IMR-90 (cell line): ENCODE measurements around the gene MEP1B. TPM values are rescaled to one million over a fixed set of nuclear protein-coding genes. Genes with fewer than 3 reads are reported as not detected.

Experiments used
- ATAC-seq: fragments of 200-7000 bp; cut with Tn5 transposase; 2 replicates; pipeline ENCODE4 v1.9.1; 2020; ENCODE audit warnings: low read depth, mild to moderate bottlenecking, moderate library complexity
- BruUV-seq: library from RNA; stranded (reverse); fragments of 400-500 nt; replicated peaks from 2 replicates; lab custom pipeline; 2021; lab: Mats Ljungman, UMichigan
- CTCF ChIA-PET: fragments of 300-600 bp; formaldehyde crosslinking; extraction: SDS; loops from one replicate; lab custom pipeline; 2021; ENCODE audit warnings: antibody characterized with exemption; lab: Yijun Ruan, JAX
- POLR2A ChIA-PET: fragments of 300-600 bp; sonication (Branson Sonifier 250); formaldehyde crosslinking; loops from one replicate; lab custom pipeline; 2022; ENCODE audit warnings: antibody characterized with exemption; ENCODE audit not compliant: unreplicated experiment; lab: Charles Lee
- DNase-seq: peaks from one replicate; pipeline ENCODE4 v3.0.0; 2013
- H2AFZ ChIP-seq: replicated peaks from 2 replicates; pipeline ENCODE3; 2013; ENCODE audit warnings: low read length, mild to moderate bottlenecking; ENCODE audit not compliant: poor library complexity
- H2AK5ac ChIP-seq: 2 replicates; pipeline ENCODE4 v1.6.1; 2013; ENCODE audit warnings: low read depth, low read length, inconsistent platforms
- H2AK9ac ChIP-seq: replicated peaks from 2 replicates; pipeline ENCODE3; 2013; ENCODE audit warnings: mild to moderate bottlenecking, low read depth, low read length, moderate library complexity; ENCODE audit not compliant: poor library complexity
- H2BK120ac ChIP-seq: 2 replicates; pipeline ENCODE4 v1.6.1; 2013; ENCODE audit warnings: low read depth, low read length, inconsistent platforms
- H2BK15ac ChIP-seq: 3 replicates; pipeline ENCODE4 v1.6.1; 2013; ENCODE audit warnings: low read depth, low read length, inconsistent platforms
- H2BK20ac ChIP-seq: 2 replicates; pipeline ENCODE4 v1.6.1; 2013; ENCODE audit warnings: low read depth, mild to moderate bottlenecking, inconsistent platforms, low read length, moderate library complexity
- H2BK5ac ChIP-seq: 2 replicates; pipeline ENCODE4 v1.6.1; 2013; ENCODE audit warnings: mild to moderate bottlenecking, low read depth, low read length, inconsistent platforms; ENCODE audit not compliant: poor library complexity, severe bottlenecking
- H3K14ac ChIP-seq: replicated peaks from 2 replicates; pipeline ENCODE4 v1.6.1; 2013; ENCODE audit warnings: low read depth, low read length, inconsistent platforms
- H3K18ac ChIP-seq: 2 replicates; pipeline ENCODE4 v1.6.1; 2013; ENCODE audit warnings: low read depth, low read length, control low read depth
- H3K23ac ChIP-seq: 2 replicates; pipeline ENCODE4 v1.6.1; 2013; ENCODE audit warnings: low read depth, low read length, inconsistent platforms
- H3K27ac ChIP-seq: 2 replicates; pipeline ENCODE4 v1.5.1; 2013; ENCODE audit warnings: mild to moderate bottlenecking, control low read depth, low read length; ENCODE audit not compliant: insufficient read depth
- H3K27me3 ChIP-seq: 2 replicates; pipeline ENCODE4 v1.6.1; 2013; ENCODE audit warnings: low read length; ENCODE audit not compliant: control insufficient read depth, insufficient read depth
- H3K36me3 ChIP-seq: 2 replicates; pipeline ENCODE4 v1.6.1; 2013; ENCODE audit warnings: low read length, mixed read lengths; ENCODE audit not compliant: control insufficient read depth, insufficient read depth
- H3K4ac ChIP-seq: 2 replicates; pipeline ENCODE4 v1.6.1; 2013; ENCODE audit warnings: low read depth, low read length, inconsistent platforms
- H3K4me1 ChIP-seq: 2 replicates; pipeline ENCODE4 v1.6.1; 2013; ENCODE audit warnings: low read length, mixed read lengths; ENCODE audit not compliant: control insufficient read depth, insufficient read depth
- H3K4me2 ChIP-seq: 2 replicates; pipeline ENCODE4 v1.6.1; 2013; ENCODE audit warnings: low read depth, mild to moderate bottlenecking, control low read depth, low read length, moderate library complexity
- H3K4me3 ChIP-seq: 2 replicates; pipeline ENCODE4 v1.5.1; 2013; ENCODE audit warnings: low read depth, mild to moderate bottlenecking, control low read depth, low read length, moderate library complexity; ENCODE audit not compliant: insufficient read depth
- H3K56ac ChIP-seq: 2 replicates; pipeline ENCODE4 v1.6.1; 2013; ENCODE audit warnings: low read length, inconsistent platforms; ENCODE audit not compliant: insufficient read depth; ENCODE audit errors: extremely low read depth
- H3K79me1 ChIP-seq, 2 experiments: 2 replicates each; pipeline ENCODE4 v1.6.1; 2013; ENCODE audit warnings: low read length in 2 of 2, inconsistent platforms in 1 of 2, low read depth in 1 of 2
- H3K9ac ChIP-seq: 2 replicates; pipeline ENCODE4 v1.6.1; 2013; ENCODE audit warnings: low read depth, low read length, control low read depth
- H3K9me1 ChIP-seq: 2 replicates; pipeline ENCODE4 v1.6.1; 2013; ENCODE audit warnings: low read length, inconsistent platforms; ENCODE audit not compliant: insufficient read depth
- H3K9me3 ChIP-seq: 2 replicates; pipeline ENCODE4 v1.6.1; 2013; ENCODE audit warnings: low read length; ENCODE audit not compliant: control insufficient read depth, insufficient read depth
- H4K20me1 ChIP-seq: 2 replicates; pipeline ENCODE4 v1.6.1; 2013; ENCODE audit warnings: low read length, inconsistent platforms; ENCODE audit not compliant: insufficient read depth
- H4K5ac ChIP-seq: 2 replicates; pipeline ENCODE4 v1.6.1; 2013; ENCODE audit warnings: mild to moderate bottlenecking, low read depth, low read length, control low read depth
- H4K8ac ChIP-seq, 2 experiments: 2 replicates each; pipeline ENCODE4 v1.6.1; 2013; ENCODE audit warnings: low read depth in 2 of 2, low read length in 2 of 2, control low read depth in 1 of 2, inconsistent platforms in 1 of 2
- H4K91ac ChIP-seq: 2 replicates; pipeline ENCODE4 v1.6.1; 2013; ENCODE audit warnings: low read depth, low read length, inconsistent platforms; ENCODE audit not compliant: insufficient read depth
- CEBPB ChIP-seq: IDR thresholded peaks from 2 replicates; pipeline ENCODE4 v1.6.1; 2012; ENCODE audit warnings: low read depth, low read length, improper control_type of control experiment
- CHD1 ChIP-seq: IDR thresholded peaks from 2 replicates; pipeline ENCODE4 v1.6.1; 2012; ENCODE audit warnings: low read depth, low read length, improper control_type of control experiment
- MAFK ChIP-seq: IDR thresholded peaks from 2 replicates; pipeline ENCODE4 v1.6.1; 2012; ENCODE audit warnings: low read depth, low read length, improper control_type of control experiment
- MAZ ChIP-seq: IDR thresholded peaks from 2 replicates; pipeline ENCODE4 v1.6.1; 2012; ENCODE audit warnings: low read depth, mild to moderate bottlenecking, low read length, improper control_type of control experiment, moderate library complexity, borderline replicate concordance
- POLR2A ChIP-seq: IDR thresholded peaks from 2 replicates; pipeline ENCODE4 v1.6.1; 2012; ENCODE audit warnings: mild to moderate bottlenecking, low read depth, low read length
- RCOR1 ChIP-seq: IDR thresholded peaks from 2 replicates; pipeline ENCODE4 v1.6.1; 2012; ENCODE audit warnings: mild to moderate bottlenecking, low read length, improper control_type of control experiment; ENCODE audit not compliant: insufficient replicate concordance
- RFX5 ChIP-seq: IDR thresholded peaks from 2 replicates; pipeline ENCODE4 v1.8.0; 2012; ENCODE audit warnings: low read depth, mild to moderate bottlenecking, low read length, moderate library complexity
- SMC3 ChIP-seq: fragments of 150-350 bp; IDR thresholded peaks from 2 replicates; pipeline ENCODE4 v1.6.1; 2016; ENCODE audit warnings: low read depth, mild to moderate bottlenecking, antibody characterized with exemption, low read length, moderate library complexity
- WGBS, 2 experiments: methylation state at CpG; one replicate each; pipeline versions ENCODE4 v1.1.5 to v1.1.7; 2013; ENCODE audit warnings: missing lambda C conversion rate in 2 of 2; ENCODE audit not compliant: insufficient read length in 1 of 2; ENCODE audit errors: extremely low coverage in 2 of 2; 5-methylcytosine and 5-hydroxymethylcytosine counted together
- dilution Hi-C: fragments of 300-500 bp; cut with HindIII; formaldehyde crosslinking; loops from one replicate; pipeline ENCODE4 v1.14.3; 2018; ENCODE audit warnings: low sequenced_read_pairs; ENCODE audit not compliant: unreplicated experiment
- in situ Hi-C: fragments of 300-500 bp; cut with MboI; formaldehyde crosslinking; loops from 3 replicates; pipeline ENCODE4 v1.14.3; 2019; ENCODE audit warnings: low sequenced_read_pairs, inconsistent platforms, mixed read lengths
- intact Hi-C: fragments of 100-400 bp; cut with micrococcal nuclease; formaldehyde crosslinking; loops from 2 replicates; pipeline ENCODE4 v1.10.0; 2022
- polyA plus RNA-seq, 3 experiments: library from polyadenylated mRNA; depleted of rRNA; stranded (reverse); fragments of >200 nt; gene quantifications; 2 replicates each; pipeline ENCODE4 v1.2.3, GENCODE V29; 2012; ENCODE audit warnings: low replicate concordance in 1 of 3
- total RNA-seq: library from RNA; depleted of rRNA; stranded (reverse); fragments of >200 nt; gene quantifications from 2 replicates; pipeline ENCODE4 v1.2.3, GENCODE V29; 2012
- TF ChIP-seq, protein P1 (sequence below): fragments of 150-350 bp; IDR thresholded peaks from 2 replicates; pipeline ENCODE4 v1.6.1; 2017; ENCODE audit warnings: mild to moderate bottlenecking, antibody characterized with exemption, low read length, low read depth
- TF ChIP-seq, protein P2 (sequence below): conservative IDR thresholded peaks from 2 replicates; pipeline ENCODE4 v1.5.1; 2012; ENCODE audit warnings: mild to moderate bottlenecking, low read depth, low read length, improper control_type of control experiment

MEP1B gene
- total and polyA plus RNA-seq, 2 of the 4 experiments (the other 2 are of a cell fraction): not detected

- CTCF ChIA-PET: no interaction called here
These were observed 55.0 kb downstream of the MEP1B start for GRCh38 chr18:32244881-32245280.

More at GRCh38 chr18:32244881-32245280, 55.0 kb downstream of the MEP1B start:
- WGBS, 2 experiments: no CpG with 5 or more reads among the region's 5 CpGs
- Histone ChIP-seq H3K9ac (no peak overlapping the region), H3K4ac (no peak overlapping the region), H4K91ac (no peak overlapping the region), H3K9me1 (no peaks in the 10 kb centered on the region), H3K9me3 (no peaks in the 10 kb centered on the region), H4K20me1 (no peaks in the 10 kb centered on the region), H2BK120ac (no peak overlapping the region), H2AK5ac (no peak overlapping the region), H3K4me2 (no peak overlapping the region), H3K4me1 (no peaks in the 10 kb centered on the region), H3K23ac (no peak overlapping the region), H3K14ac (no peak overlapping the region), H2AFZ (no peak overlapping the region), H2AK9ac (no peak overlapping the region), H3K27ac (no peak overlapping the region), H2BK20ac (no peak overlapping the region), H3K27me3 (no peaks in the 10 kb centered on the region; the same call in none of the 2 replicates), H3K79me1 (no peaks in the 10 kb centered on the region), H3K36me3 (no peaks in the 10 kb centered on the region), H3K56ac (no peak overlapping the region), H4K5ac (no peak overlapping the region), H2BK15ac (no peak overlapping the region), H3K4me3 (no peak overlapping the region), H2BK5ac (no peak overlapping the region), H3K18ac (no peak overlapping the region), H4K8ac (no peak overlapping the region)
- in situ Hi-C loops: no loop called here
- no peak for DNase-seq
- POLR2A ChIA-PET: no interaction called here
- TF ChIP-seq CEBPB (no peak), SMC3 (no peak), MAFK (no peak), RFX5 (no peak), CHD1 (no peak), POLR2A (no peak), RCOR1 (no peak), MAZ (no peak)
- TF ChIP-seq, protein P1, sequence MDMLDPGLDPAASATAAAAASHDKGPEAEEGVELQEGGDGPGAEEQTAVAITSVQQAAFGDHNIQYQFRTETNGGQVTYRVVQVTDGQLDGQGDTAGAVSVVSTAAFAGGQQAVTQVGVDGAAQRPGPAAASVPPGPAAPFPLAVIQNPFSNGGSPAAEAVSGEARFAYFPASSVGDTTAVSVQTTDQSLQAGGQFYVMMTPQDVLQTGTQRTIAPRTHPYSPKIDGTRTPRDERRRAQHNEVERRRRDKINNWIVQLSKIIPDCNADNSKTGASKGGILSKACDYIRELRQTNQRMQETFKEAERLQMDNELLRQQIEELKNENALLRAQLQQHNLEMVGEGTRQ: no peak
- TF ChIP-seq, protein P2, sequence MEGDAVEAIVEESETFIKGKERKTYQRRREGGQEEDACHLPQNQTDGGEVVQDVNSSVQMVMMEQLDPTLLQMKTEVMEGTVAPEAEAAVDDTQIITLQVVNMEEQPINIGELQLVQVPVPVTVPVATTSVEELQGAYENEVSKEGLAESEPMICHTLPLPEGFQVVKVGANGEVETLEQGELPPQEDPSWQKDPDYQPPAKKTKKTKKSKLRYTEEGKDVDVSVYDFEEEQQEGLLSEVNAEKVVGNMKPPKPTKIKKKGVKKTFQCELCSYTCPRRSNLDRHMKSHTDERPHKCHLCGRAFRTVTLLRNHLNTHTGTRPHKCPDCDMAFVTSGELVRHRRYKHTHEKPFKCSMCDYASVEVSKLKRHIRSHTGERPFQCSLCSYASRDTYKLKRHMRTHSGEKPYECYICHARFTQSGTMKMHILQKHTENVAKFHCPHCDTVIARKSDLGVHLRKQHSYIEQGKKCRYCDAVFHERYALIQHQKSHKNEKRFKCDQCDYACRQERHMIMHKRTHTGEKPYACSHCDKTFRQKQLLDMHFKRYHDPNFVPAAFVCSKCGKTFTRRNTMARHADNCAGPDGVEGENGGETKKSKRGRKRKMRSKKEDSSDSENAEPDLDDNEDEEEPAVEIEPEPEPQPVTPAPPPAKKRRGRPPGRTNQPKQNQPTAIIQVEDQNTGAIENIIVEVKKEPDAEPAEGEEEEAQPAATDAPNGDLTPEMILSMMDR: no peak
- no peak for ATAC-seq
- no TSS peak for BruUV-seq
- intact Hi-C loops: no loop called here
- dilution Hi-C loops: no loop called here
